SHP77 treated with DMSO at 0.1 percent for 48 hours (cell line): ENCODE data around the gene C13orf46.
A peak's percentile ranks its signal among the peaks of the same experiment; 100 is the strongest.
"Not testable (repeated sequence)": the region's sequence is repeated elsewhere in the genome, so short reads cannot be mapped to it uniquely, and the experiment has no call there.

Experiments
- DNase-seq: peaks from one replicate; lab custom pipeline; 2025; lab: John Stamatoyannopoulos, UW

The C13orf46 gene

DNA sequence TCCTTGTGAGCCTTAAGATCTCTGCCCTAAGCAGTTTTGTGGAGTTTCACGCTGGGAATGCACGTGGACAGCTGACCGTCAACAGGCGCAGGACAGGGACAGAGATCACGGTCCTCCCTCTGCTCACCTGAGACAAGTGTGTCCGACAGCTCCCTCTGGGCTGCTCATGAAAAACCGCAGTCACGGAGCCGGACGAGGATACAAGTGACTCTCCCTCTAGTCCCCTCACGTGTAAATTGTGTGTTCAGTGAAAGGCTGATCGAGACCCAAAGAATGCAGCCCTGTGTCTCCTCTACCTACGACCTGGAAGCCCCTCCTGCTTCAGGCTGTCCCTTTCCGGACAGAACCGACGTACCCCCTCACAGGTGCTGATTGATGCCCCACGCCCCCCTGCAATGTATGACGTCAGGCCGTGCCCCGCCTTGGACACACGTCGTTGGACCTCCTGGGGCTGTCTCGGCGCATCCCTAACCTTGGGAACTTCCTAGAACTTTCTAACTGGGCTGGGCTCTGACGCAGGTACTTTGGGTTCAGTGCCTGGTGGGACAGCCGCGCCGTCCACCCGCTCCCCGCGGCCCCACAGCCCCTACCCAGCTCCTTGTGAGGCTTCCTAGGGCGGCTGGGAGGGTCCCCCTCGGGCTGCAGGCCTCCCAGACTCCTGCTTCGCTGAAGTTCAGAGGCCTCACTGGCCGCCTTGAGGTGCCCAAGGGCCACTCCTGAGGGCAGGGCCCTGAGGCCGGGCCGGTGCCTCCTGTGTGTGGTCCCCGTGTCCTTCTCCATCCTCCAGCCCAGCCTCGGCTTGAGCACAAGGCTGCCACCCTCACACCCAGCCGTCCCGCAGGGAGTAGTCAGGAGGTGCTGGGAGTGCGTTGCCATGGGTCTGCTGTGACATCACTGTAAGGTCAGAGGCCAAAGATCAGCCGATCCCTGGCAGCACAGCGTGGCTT lies at the start of gene C13orf46:
Gene C13orf46, minus strand, starts transcription at position 859 of the 947 bp plus-strand sequence. Its CDS starts 79 bp downstream, at position 780.
- no peak for DNase-seq

DNA sequence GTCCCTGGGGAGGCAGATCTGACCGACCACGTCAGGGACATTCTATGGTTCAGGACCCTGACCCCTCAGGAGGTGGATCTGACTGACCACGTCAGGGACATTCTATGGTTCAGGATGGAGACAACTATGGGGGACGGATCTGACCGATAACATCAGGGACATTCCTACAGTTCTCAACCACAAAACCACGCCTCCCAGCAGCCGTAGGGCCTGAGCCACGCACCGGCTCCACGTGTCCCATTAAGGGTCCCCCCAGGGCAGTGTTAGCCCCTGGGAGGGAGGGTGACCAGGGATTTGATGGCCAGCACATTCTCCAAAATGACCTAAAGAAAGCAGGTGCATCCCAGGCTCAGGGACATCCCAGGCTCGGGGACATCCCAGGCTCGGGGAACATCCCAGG lies 49.0 kb upstream of the C13orf46 start:
- DNase-seq, result no peak

DNA sequence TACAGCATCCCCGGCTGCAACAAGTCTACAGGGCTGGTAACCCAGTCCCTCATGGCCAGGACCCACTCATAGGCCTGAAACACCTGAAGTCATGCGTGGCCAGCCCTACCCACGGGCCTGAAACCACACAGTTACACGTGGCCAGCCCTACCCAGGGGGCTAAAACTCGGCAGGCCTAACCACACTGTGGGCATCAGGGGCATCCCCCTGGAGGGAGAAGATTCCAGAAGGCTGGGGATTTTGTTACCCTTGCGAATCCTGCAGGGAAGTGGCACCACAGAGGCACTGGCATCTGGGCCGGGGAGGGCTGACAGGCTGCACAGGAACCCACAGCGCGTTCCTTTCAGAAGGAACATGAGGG lies 48.4 kb upstream of the C13orf46 start:
- no peak for DNase-seq

DNA sequence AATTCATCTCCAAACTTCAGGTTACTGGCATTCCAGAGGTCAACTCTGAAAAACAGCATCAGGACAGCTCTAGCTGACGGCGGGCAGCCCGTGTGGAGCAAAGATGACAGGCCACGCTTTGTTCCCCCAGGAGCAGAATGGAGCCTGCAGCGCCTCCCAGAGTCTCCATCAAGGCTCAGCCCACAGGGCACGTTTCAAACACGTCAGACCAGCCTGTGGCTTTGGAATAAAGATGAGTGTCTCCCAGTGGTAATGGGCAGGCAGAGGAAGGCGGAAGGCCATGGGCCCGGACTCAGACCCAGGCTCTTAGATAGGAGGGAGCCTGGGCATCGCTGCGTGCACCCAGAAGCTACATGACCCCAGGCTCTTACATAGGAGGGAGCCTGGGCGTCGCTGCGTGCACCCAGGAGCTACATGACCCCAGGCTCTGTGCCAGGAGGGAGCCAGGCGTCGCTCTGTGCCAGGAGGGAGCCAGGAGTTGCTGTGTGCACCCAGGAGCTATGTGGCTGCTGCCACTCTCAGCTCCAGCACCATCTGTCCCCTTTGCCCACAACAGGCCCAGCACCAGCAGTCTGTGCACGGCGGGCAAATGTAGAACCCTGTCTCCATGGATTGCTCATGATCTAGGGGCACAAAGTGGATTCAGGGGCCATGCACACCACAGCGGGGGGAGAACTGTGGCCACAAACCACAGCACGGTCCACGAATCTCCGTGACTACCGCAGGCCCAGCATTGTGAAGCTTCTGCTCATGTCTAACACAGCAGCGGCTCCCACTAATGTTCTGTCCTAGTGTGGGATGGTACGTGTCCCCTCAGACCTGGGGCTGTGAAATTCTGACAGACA lies 47.8 kb upstream of the C13orf46 start:
- DNase-seq, result no peak

DNA sequence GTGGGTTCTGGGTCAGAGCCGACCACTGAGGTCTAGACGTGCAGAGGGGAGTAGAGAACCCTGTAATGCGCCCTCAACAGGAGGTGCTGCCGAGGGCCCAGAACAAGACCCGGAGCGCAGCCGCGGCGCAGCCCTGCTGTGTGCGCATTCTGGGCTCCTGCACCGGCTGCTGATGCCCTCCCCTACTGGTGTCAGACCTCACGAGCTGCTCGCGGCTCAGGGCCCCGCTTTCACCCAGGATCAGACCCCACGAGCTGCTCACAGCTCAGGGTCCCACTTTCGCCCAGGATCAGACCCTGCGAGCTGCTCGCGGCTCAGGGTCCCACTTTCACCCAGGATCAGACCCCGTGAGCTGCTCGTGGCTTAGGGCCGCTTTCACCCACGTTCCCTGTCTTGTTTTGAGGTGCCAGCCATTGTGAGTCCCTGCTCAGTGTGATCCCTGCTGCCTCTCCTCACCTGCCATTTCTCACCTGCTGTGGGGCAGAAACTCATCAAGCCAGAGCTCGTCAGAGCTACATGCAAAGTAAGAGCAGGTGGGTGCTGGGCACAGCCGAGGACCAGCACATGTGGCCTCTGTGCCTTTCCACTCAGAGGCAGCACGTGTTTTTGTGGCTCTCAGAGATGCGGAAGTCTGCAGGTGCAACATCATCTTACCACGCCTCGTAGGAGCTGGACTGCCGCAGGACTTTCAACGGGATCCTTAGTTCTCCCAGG lies 47.0 kb upstream of the C13orf46 start:
- DNase-seq, result no peak

DNA sequence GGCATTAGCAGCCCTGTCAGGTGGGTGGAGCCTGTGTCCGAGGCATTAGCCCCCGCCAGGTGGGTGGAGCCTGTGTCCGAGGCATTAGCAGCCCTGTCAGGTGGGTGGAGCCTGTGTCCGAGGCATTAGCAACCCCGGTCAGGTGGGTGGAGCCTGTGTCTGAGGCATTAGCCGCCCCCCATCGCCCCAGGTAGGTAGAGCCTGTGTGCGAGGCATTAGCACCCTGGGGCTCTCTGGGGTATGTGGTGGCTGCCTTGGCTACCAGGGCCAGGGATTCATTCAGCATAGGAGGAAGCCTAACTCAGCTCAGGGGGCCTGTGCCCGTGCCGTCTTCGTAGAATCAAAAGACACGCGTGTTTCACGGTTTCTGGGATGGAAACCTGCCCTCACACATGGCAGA lies 46.3 kb upstream of the C13orf46 start:
- DNase-seq, result not testable (repeated sequence)

DNA sequence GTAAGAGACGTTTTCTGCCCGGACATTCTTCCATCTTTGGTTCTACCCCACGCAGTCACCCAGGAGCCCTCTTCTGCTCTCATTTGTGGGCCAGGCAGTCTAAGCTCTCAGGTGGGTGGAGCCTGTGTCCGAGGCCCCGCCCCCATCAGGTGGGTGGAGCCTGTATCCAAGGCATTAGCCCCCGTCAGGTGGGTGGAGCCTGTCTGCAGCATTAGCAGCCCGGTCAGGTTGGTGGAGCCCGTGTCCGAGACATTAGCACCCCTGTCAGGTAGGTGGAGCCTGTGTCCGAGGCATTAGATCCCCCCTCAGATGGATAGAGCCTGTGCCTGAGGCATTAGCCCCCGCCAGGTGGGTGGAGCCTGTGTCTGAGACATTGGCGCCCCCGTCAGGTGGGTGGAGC lies 45.5 kb upstream of the C13orf46 start:
- peak; percentile 76 for DNase-seq

DNA sequence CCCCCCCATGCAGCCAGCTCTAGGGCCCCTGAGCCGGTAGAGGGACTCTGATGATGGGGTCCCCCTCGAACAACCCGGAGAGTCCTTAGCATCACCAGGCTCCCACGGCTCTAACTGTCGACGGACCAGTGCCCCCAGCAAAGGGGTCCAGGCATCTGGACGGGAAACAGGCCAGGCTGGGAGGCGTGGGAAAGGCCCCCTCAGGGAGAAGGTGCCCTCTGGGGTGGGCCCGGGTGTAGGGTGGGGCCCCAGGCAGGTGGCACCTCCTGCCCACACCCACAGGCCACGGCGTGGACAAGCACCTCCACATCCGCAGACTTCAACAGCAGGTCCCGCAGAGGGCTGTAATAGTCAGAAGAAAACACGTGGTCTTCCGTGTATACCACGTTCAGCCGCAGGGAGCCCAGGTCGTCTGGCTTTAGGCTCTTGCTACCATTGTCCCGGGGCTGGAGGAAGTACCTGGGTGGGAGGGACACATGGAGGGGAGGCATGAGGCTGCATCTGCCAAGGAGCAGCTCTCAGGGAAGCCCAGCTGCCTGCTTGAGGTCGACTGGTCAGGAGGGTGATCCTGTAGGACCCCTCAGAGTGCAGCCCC lies 44.7 kb upstream of the C13orf46 start:
- no peak for DNase-seq

DNA sequence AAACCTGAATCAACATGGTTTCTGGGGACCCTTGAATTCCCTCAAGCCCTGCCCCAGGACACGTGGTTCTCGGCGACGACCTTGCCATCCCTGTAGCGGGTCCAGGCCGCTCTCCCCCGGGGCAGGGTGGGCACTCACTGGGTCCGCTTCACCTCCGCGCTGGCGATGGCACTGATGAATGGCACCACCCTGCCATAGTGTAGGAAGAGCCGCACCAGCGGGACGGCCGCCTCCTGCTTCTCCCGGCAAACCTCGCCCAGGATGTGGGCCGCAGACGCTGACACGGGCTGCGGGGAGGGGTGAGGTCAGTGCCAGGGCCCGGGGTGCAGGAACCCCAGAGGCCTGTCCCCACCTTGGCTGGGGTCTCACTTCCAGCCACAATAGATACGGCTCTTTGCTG lies 44.1 kb upstream of the C13orf46 start:
- DNase-seq, result no peak

DNA sequence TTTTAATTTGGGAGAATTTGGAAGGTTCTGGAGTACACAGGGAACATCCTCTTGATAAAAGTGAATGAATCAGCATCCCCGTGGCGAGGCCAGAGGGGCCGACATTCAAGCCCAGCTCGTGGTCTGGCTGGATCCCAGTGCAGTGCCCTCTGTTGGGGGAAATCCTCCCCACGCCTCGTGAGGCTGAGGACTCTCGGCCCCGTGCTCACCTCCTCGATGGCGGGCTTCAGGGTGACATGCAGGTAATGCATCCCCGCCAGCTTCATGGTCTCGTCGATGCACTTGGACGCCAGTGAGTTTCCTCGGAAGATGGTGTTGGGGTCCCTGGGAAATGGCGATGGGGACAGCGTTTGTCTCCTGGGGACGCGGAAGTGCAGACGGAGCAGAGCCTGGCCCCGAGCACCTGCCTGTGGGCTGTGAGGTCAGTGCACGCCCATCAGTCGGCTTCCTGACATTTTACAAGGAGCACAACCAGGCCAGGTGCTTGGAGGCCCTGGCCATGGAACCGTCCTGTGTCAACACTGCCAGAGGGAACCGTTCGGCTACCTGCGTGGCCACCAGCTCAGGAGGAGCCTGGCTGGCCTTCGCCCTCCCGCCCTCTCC lies 43.3 kb upstream of the C13orf46 start:
- peak; percentile 46 for DNase-seq

DNA sequence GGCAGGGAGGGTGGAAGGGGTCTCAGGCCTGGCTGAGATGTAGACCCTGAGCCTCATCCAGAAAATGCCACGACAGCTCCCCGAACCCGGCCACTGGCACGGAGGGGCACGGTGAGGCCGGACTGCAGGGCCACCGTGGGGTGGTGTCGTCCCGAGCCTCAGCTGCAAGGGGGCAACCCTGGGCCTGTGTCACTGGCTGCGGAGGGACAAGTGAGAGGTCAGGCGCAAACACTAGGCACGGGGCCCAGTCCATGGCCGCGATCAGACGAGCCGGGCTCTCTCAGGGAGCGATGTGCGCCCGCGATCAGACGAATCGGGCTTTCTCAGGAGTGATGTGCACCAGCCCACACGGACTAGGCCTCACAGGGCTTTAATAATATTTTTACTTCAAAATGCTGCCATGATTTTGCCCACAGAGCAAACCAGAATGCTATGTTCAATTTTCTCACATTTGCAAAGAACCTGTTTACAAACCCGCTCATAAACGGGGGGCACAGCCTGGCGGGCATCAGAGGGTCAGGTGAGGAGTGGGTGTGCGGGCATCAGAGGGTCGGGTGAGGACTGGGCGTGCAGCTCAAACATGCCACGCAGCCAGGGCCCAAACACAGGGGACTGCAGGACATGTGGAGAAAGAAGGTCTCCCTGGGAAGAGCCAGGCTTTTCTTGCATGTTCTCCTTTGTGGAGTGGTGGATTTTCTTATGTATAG lies 42.6 kb upstream of the C13orf46 start:
- no peak for DNase-seq

DNA sequence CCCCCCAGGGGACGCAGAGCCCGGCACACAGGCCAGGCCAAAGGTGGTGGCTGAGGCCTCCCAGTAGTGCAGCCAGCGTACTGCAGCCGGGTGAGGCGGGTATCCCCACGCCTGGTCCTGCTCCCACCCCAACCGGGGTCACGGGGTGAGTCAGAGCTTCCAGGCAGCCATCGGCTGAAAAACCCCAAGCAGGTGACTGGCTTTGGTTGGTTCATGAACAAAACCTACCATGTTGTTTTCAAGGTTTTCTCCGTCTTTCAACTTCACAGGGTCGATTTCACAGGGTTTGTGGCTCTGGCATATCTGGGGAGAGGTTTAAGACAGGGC lies 42.1 kb upstream of the C13orf46 start:
- no peak for DNase-seq

DNA sequence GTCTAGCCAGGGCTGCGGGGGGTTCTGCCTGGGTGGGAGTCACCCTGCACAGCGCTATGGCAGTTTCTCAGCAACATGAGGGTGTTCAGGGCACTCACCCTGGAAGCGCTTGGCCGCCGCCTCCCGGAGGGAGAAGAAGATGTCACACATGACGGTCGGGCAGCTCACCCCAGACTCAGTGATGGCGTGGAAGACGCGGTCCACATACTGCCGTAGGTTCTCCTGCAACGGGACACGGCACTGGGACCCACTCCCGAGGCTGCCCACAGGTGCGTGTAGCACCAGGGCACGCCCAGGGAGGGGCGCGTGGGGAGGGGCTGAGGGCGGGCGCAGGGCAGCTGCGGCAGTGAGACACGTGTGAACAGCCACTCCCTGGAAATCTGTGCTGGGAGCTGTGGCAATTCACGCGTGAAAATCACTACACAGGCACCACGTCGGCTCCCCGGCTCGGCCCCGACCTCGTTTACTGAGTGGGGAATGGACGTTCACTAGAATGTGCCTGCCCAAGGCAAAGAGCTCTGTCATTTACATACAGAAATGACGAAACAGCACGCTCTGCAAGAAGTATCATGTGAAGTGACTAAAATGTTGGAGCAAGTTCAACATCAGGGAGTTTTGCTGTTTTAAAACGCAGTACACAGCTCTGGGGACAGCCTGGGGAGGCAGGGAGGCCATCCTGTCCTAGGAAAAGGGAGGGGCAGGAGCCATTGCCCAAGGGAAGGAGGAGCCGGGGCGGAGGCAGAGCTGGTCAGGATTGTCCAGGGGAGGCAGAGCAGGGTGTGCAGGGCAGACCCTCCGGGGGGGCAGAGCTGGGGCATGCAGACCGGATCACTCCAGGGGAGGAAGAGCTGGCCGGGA lies 41.5 kb upstream of the C13orf46 start:
- no peak for DNase-seq

DNA sequence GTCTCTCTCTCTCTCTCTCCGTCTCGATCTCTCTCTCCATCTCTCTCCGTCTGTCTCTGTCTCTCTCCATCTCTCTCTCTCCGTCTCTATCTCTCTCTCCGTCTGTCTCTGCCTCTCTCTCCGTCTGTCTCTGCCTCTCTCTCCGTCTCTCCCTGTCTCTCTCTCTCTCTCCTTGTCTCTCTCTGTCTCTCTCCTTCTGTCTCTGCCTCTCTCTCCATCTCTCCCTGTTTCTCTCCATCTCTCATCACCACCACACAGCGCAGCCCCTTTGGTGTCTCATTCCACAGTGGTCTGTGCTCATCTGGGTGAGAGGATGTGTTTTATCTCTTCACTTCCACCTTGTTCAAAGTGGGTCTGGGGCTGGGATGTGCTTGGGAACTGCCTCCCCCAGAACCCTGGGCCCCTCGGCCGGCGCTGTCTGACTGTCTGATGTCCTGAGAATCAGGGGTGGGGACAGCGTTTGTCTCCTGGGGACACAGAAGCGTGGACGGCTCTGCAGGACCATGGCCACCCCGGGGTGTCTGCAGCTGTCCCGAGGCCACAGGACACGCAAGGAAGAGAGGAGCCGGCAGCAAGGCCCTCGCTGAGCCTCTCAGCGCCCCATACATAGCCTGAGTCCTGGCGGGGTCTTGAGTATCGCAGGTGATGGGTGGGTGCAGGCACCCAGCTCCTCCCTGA lies 40.2 kb upstream of the C13orf46 start:
- no peak for DNase-seq

DNA sequence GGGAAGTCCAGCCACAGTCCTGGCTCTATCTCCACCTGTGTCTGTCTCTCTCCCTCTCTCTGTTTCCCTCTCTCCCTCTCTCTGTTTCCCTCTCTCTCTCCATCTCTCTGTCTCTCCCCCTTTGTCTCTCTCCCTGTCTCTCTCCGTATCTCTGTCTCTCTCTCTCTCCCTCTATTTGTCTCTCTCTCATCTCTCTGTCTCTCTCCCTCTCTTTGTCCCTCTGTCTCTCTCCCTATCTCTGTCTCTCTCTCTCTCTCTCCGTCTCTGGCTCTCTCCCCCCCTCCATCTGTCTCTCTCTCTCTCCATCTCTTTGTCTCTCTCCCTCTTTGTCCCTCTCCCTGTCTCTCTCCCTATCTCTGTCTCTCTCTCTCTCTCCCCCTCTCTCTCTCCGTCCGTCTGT lies 39.5 kb upstream of the C13orf46 start:
- no peak for DNase-seq

DNA sequence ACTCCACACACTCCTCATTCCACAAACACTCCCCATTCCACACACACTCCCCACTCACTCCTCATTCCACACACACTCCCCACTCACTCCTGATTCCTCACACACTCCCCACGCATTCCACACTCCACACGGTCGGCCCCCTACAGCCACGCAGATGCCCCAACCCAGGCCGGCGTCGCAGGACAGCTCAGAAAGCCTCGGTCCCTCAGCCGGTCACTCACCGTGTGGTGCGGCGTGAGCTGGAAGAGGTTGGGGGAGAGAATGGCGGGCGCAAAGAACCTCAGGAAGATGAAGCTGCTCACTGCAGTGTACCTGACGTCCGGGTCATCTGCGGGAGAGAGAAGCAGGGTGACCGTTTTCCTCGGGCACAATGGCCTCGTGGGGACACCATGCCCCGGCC lies 39.0 kb upstream of the C13orf46 start:
- DNase-seq, result no peak

DNA sequence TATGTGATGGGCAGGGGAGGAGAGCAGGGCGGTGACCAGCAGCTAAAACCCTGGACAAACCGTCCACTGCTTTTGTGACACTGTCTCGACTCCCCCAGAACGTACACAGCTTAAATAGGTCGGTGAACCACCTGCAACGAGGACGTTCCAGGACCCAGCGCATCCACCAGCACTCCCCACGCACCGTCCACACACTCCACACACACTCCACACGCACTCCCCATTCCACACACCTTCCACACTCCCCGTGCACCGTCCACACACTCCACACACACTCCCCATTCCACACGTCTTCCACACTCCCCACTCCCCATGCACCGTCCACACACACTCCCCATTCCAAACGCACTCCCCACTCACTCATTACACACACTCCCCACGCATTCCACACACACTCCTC lies 38.3 kb upstream of the C13orf46 start:
- DNase-seq, result no peak

DNA sequence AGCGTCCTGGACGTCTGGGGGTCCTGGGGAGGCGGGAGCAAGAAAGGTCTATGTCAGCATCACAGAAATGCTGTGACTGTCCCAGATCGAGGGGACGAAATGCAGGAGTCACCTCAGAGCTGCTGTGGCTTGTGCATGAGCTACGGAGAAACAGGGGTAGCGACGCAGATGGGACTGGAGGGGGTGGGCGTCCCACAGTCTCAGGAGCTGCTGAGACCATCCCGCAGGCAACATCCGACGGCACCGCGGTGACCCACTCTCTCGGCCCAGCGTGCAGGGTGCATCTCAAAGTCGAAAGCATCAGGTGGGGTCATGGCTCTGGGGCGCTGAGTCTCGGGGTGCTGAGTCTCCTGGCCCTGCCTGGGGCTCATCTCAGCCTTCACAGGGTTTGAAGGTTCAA lies 37.4 kb upstream of the C13orf46 start:
- no peak for DNase-seq

DNA sequence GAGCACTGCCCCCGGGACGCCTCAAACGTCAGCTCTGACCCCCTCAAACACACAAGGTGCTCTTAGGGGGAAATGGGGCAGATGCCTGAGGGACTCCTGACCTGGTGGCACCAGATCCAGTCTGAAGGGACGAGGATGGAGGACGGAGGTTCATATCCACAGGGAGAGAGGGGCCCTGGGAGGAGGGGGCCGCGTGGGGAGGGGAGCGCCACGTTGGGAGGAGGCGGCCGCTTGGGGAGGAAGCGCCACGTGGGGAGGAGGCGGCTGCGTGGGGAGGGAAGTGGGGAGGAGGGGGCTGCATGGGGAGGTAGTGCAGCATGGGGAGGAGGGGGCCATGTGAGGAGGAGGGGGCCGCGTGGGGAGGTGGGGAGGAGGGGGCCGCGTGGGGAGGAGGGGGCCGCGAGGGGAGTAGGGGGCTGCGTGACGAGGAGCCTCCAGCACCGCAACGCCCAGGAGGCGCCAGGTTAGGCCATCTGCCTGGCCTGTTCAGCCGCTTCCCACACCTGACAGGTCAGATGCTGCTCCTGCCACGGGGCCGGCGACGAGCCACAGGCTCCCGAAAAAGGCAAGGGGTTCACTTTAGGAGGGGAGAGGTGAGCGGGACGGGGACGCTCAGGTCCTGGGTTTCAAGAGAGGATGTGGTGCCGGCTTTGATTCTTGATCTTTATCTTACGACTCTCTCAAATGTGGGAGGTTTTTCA lies 36.7 kb upstream of the C13orf46 start:
- DNase-seq, result no peak
